ENCODE results near the gene MFSD8.
"Not testable (repeated sequence)": the region's sequence is repeated elsewhere in the genome, so short reads cannot be mapped to it uniquely, and the experiment has no call there.

The MFSD8 gene

GRCh38 chr4:127930175-127930574, 34.8 kb downstream of the MFSD8 start:
- H3K36me3 ChIP-seq (ENCODE audit: insufficient read depth, insufficient read length, low read length), result peaks cover 9% of the 10 kb centered on the region
- H3K9me3 ChIP-seq (ENCODE audit: insufficient read depth, low read length), result no peaks in the 10 kb centered on the region
- no peak overlapping the region for H3K9ac ChIP-seq (ENCODE audit: insufficient read length, low read depth)
- no peak for DNase-seq (ENCODE audit: low read depth, low spot score)
- H3K4me1 ChIP-seq (ENCODE audit: insufficient read depth, insufficient read length), result no peaks in the 10 kb centered on the region
- no peak overlapping the region for H3K4me3 ChIP-seq (ENCODE audit: insufficient read length, low read depth)
- TF ChIP-seq ZNF274 (IDR thresholded peaks at IDR 0.05; ENCODE audit: low read depth, low read length), result no peak
- no peak for TF ChIP-seq YY1 (IDR thresholded peaks at IDR 0.05; ENCODE audit: insufficient read depth, insufficient read length)
- TF ChIP-seq SUZ12 (IDR thresholded peaks at IDR 0.05; ENCODE audit: extremely low read depth, insufficient read depth, insufficient read length), result no peak
- H3K27me3 ChIP-seq (ENCODE audit: insufficient read depth, insufficient read length), result no peaks in the 10 kb centered on the region

- not testable (repeated sequence) for H3K9me3 ChIP-seq (ENCODE audit: insufficient read depth, low read length); H3K4me1 ChIP-seq (ENCODE audit: insufficient read depth, insufficient read length); H3K9ac ChIP-seq (ENCODE audit: insufficient read length, low read depth); H3K27me3 ChIP-seq (ENCODE audit: insufficient read depth, insufficient read length); DNase-seq (ENCODE audit: low read depth, low spot score); H3K4me3 ChIP-seq (ENCODE audit: insufficient read length, low read depth)
- peaks cover 16% of the 10 kb centered on the region for H3K36me3 ChIP-seq (ENCODE audit: insufficient read depth, insufficient read length, low read length)
Measured at GRCh38 chr4:127925720-127926119, 39.3 kb downstream of the MFSD8 start.

GRCh38 chr4:127922226-127922625, 42.7 kb downstream of the MFSD8 start:
- peaks cover 13% of the 10 kb centered on the region for H3K36me3 ChIP-seq (ENCODE audit: insufficient read depth, insufficient read length, low read length)
- TF ChIP-seq YY1 (IDR thresholded peaks at IDR 0.05; ENCODE audit: insufficient read depth, insufficient read length) (no peak), ZNF274 (IDR thresholded peaks at IDR 0.05; ENCODE audit: low read depth, low read length) (no peak), SUZ12 (IDR thresholded peaks at IDR 0.05; ENCODE audit: extremely low read depth, insufficient read depth, insufficient read length) (no peak)
- no peak for DNase-seq (ENCODE audit: low read depth, low spot score)
- H3K9ac ChIP-seq (ENCODE audit: insufficient read length, low read depth), result no peak overlapping the region
- H3K4me3 ChIP-seq (ENCODE audit: insufficient read length, low read depth), result no peak overlapping the region
- no peaks in the 10 kb centered on the region for H3K4me1 ChIP-seq (ENCODE audit: insufficient read depth, insufficient read length)
- H3K27me3 ChIP-seq (ENCODE audit: insufficient read depth, insufficient read length), result no peaks in the 10 kb centered on the region
- no peaks in the 10 kb centered on the region for H3K9me3 ChIP-seq (ENCODE audit: insufficient read depth, low read length)

GRCh38 chr4:127920521-127920920, 44.5 kb downstream of the MFSD8 start:
- H3K27me3 ChIP-seq (ENCODE audit: insufficient read depth, insufficient read length), result no peaks in the 10 kb centered on the region
- TF ChIP-seq YY1 (IDR thresholded peaks at IDR 0.05; ENCODE audit: insufficient read depth, insufficient read length) (no peak), SUZ12 (IDR thresholded peaks at IDR 0.05; ENCODE audit: extremely low read depth, insufficient read depth, insufficient read length) (no peak), ZNF274 (IDR thresholded peaks at IDR 0.05; ENCODE audit: low read depth, low read length) (no peak)
- no peak overlapping the region for H3K4me3 ChIP-seq (ENCODE audit: insufficient read length, low read depth)

GRCh38 chr4:127917151-127917550, 47.8 kb downstream of the MFSD8 start:
- no peaks in the 10 kb centered on the region for H3K27me3 ChIP-seq (ENCODE audit: insufficient read depth, insufficient read length)
- peaks cover 13% of the 10 kb centered on the region for H3K36me3 ChIP-seq (ENCODE audit: insufficient read depth, insufficient read length, low read length)
- DNase-seq (ENCODE audit: low read depth, low spot score), result no peak
- no peaks in the 10 kb centered on the region for H3K4me1 ChIP-seq (ENCODE audit: insufficient read depth, insufficient read length)
- H3K9ac ChIP-seq (ENCODE audit: insufficient read length, low read depth), result no peak overlapping the region
- H3K4me3 ChIP-seq (ENCODE audit: insufficient read length, low read depth), result no peak overlapping the region
- no peak for TF ChIP-seq ZNF274 (IDR thresholded peaks at IDR 0.05; ENCODE audit: low read depth, low read length)
- no peak for TF ChIP-seq SUZ12 (IDR thresholded peaks at IDR 0.05; ENCODE audit: extremely low read depth, insufficient read depth, insufficient read length)
- TF ChIP-seq YY1 (IDR thresholded peaks at IDR 0.05; ENCODE audit: insufficient read depth, insufficient read length), result no peak
- H3K9me3 ChIP-seq (ENCODE audit: insufficient read depth, low read length), result no peaks in the 10 kb centered on the region

More at GRCh38 chr4:127920521-127920920, 44.5 kb downstream of the MFSD8 start:
- Histone ChIP-seq H3K9ac (ENCODE audit: insufficient read length, low read depth) (no peak overlapping the region), H3K4me1 (ENCODE audit: insufficient read depth, insufficient read length) (no peaks in the 10 kb centered on the region), H3K9me3 (ENCODE audit: insufficient read depth, low read length) (no peaks in the 10 kb centered on the region), H3K36me3 (ENCODE audit: insufficient read depth, insufficient read length, low read length) (peaks cover 13% of the 10 kb centered on the region)
- DNase-seq (ENCODE audit: low read depth, low spot score), result no peak

GRCh38 chr4:127916512-127916911, 48.5 kb downstream of the MFSD8 start:
- Histone ChIP-seq H3K27me3 (ENCODE audit: insufficient read depth, insufficient read length) (no peaks in the 10 kb centered on the region), H3K4me3 (ENCODE audit: insufficient read length, low read depth) (no peak overlapping the region), H3K36me3 (ENCODE audit: insufficient read depth, insufficient read length, low read length) (peaks cover 11% of the 10 kb centered on the region), H3K9me3 (ENCODE audit: insufficient read depth, low read length) (no peaks in the 10 kb centered on the region), H3K4me1 (ENCODE audit: insufficient read depth, insufficient read length) (no peaks in the 10 kb centered on the region), H3K9ac (ENCODE audit: insufficient read length, low read depth) (no peak overlapping the region)
- TF ChIP-seq ZNF274 (IDR thresholded peaks at IDR 0.05; ENCODE audit: low read depth, low read length) (no peak), YY1 (IDR thresholded peaks at IDR 0.05; ENCODE audit: insufficient read depth, insufficient read length) (no peak), SUZ12 (IDR thresholded peaks at IDR 0.05; ENCODE audit: extremely low read depth, insufficient read depth, insufficient read length) (no peak)
- no peak for DNase-seq (ENCODE audit: low read depth, low spot score)

GRCh38 chr4:127905029-127905428, 59.9 kb downstream of the MFSD8 start:
- DNase-seq (ENCODE audit: low read depth, low spot score), result no peak
- peaks cover 2% of the 10 kb centered on the region for H3K4me1 ChIP-seq (ENCODE audit: insufficient read depth, insufficient read length)
- no peak overlapping the region for H3K4me3 ChIP-seq (ENCODE audit: insufficient read length, low read depth)
- H3K9me3 ChIP-seq (ENCODE audit: insufficient read depth, low read length), result no peaks in the 10 kb centered on the region
- TF ChIP-seq SUZ12 (IDR thresholded peaks at IDR 0.05; ENCODE audit: extremely low read depth, insufficient read depth, insufficient read length), result no peak
- no peak for TF ChIP-seq YY1 (IDR thresholded peaks at IDR 0.05; ENCODE audit: insufficient read depth, insufficient read length)
- TF ChIP-seq ZNF274 (IDR thresholded peaks at IDR 0.05; ENCODE audit: low read depth, low read length), result no peak
- no peaks in the 10 kb centered on the region for H3K36me3 ChIP-seq (ENCODE audit: insufficient read depth, insufficient read length, low read length)
- H3K27me3 ChIP-seq (ENCODE audit: insufficient read depth, insufficient read length), result no peaks in the 10 kb centered on the region
- H3K9ac ChIP-seq (ENCODE audit: insufficient read length, low read depth), result no peak overlapping the region

- not testable (repeated sequence) for DNase-seq (ENCODE audit: low read depth, low spot score); H3K4me1 ChIP-seq (ENCODE audit: insufficient read depth, insufficient read length); H3K9ac ChIP-seq (ENCODE audit: insufficient read length, low read depth); H3K4me3 ChIP-seq (ENCODE audit: insufficient read length, low read depth); H3K9me3 ChIP-seq (ENCODE audit: insufficient read depth, low read length); H3K27me3 ChIP-seq (ENCODE audit: insufficient read depth, insufficient read length)
- H3K36me3 ChIP-seq (ENCODE audit: insufficient read depth, insufficient read length, low read length), result peaks cover 29% of the 10 kb centered on the region
Measured at GRCh38 chr4:127899682-127900081, 65.3 kb downstream of the MFSD8 start.

Data from NT2/D1 (cell line).